ENCODE measurements around the gene KRTAP13-1. TPM values are rescaled to one million over a fixed set of nuclear protein-coding genes. Genes with fewer than 3 reads are reported as not detected.

Gene KRTAP13-1, protein sequence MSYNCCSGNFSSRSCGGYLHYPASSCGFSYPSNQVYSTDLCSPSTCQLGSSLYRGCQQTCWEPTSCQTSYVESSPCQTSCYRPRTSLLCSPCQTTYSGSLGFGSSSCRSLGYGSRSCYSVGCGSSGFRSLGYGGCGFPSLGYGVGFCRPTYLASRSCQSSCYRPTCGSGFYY
- total RNA-seq: not detected

- POLR2A ChIA-PET: no interaction called here
These were observed at the start of gene KRTAP13-1 for GRCh38 chr21:30395731-30396130. Gene KRTAP13-1 (plus strand): TSS chr21:30396031. CDS start chr21:30396087, 56 bp downstream.

DNA sequence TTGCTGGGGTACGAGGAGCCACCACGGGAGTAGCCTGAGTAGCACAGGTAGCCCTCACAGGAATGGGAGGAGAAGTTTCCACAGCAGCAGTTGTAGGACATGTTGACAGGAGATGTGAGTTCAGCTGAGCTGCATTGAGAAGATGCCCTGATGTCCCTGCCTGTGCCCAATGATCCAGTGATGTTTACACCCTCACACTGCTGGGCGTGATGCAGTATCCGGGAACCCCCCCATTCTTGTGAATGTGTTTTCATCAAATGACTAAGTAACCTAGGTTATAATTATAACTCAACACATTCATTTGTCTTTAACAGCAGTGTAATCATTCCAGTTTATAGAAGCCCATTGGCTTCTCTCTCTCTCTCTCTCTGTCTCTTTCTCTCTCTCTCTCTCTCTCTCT, 47.3 kb upstream of the KRTAP13-1 start, which contains the start of gene KRTAP23-1:
KRTAP23-1 (minus strand) TSS at position 101 of the 400 bp plus-strand sequence; CDS start at position 101, 0 bp downstream.
- ChIA-PET CTCF (no interaction called here), POLR2A (no interaction called here)

More at GRCh38 chr21:30395731-30396130, at the start of gene KRTAP13-1:
- CTCF ChIA-PET: no interaction called here

DNA sequence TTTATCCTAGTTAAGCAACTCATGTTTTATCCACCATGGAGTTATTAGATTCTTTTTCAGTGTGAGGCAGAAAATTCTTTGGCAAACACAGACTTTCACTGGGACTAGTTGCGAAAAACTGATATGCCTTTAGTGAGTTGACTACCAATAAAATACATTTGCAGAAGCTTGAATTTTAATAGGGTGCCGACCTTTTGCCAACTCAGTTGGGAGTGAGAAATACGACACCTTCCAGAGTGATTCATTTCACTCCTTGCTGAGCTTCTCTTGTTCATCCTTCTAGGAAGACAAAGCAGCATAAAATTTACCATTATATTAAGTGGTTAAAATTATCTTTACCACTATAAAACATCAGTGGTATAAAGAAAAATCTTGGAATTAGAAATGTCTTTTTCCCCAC, 46.3 kb upstream of the KRTAP13-1 start:
- CTCF ChIA-PET: no interaction called here
- POLR2A ChIA-PET: no interaction called here

DNA sequence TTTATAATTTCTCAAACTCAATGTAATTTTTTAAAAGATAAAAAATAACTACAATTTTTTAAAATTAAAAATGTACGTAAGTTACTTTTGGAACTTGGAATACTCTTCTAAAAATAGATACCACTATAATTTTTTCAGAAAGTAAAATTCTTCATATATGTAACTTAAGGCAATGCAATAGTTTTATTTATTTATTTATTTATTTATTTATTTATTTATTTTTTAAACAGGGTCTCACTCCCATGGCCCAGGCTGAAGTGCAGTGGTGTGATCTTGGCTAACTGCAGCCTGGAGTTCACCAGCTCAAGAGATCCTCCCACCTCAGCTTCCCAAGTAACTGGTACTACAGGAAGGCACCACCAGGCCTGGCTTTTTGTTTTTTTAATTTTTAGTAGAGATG, 44.3 kb upstream of the KRTAP13-1 start:
- ChIA-PET POLR2A (no interaction called here), CTCF (no interaction called here)

DNA sequence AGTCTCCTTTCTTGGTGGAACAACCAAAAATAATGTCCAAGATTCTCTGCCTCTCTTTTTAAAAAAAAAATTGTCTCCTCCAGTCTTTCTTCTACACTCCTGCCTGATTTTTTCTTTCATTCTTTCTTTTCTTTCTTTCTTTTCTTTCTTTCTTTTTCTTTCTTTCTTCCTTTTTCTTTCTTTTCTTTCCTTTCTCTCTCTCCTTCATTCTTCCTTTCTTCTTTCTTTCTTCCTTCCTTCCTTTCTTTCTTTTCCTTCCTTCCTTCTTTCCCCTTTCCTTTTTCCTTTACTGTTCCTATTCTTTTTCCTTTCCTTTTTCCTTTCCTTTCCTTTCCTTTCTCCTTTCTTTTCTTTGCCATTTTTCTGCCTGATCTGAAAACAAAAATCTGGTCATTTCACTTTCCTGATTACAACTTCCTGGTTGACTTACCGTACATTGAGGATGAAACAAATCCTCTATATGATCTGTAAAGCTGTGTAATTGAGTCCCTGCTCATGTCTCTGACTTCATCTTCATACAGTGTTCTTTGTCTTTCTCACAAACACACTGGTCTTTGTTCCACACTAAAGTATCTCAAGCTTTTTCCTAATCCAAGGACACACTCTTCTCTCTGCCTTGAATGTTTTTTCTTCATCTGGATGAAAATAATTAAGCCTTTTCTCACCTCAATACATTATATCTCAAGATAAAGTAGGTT, 41.4 kb upstream of the KRTAP13-1 start:
- ChIA-PET POLR2A (no interaction called here), CTCF (no interaction called here)

- POLR2A ChIA-PET: no interaction called here
- CTCF ChIA-PET: interaction anchor here (0.7 kb wide), 1 partner anchor 14 kb away, joined by 3 read pairs; no protein-coding TSS in a partner anchor
These were observed 39.9 kb upstream of the KRTAP13-1 start for GRCh38 chr21:30355906-30356305.

DNA sequence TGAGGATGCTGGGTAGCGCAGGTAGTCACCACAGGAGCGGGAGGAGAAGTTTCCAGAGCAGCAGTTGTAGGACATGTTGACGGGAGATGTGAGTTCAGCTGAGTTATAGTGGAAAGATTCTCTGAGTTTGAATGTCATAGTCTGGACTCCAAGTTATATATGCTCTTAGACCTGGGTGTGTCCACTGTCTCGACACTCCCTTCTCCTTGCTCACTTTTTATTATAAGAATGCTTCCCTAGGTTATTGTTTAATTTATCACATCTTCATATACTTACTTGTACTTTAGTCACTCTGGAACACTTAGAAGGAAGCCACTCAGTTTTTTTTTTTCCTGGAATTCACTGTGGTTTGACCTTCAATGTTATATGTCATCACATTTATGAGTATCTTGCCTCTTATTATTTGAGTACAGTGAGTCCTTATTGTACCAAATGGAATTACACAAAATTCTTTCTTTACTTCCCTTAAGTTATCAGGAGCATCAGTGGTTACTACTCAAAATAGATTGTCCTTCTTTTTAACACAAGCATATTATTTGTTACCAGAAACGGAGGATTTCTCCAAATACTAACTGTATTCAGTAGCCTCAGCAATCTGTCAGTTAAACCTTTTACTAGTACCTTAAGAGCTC, 23.6 kb upstream of the KRTAP13-1 start, which contains the start of gene KRTAP13-2:
KRTAP13-2 (minus strand) TSS at position 133 of the 632 bp plus-strand sequence; CDS start at position 75, 58 bp downstream.
- ChIA-PET POLR2A (no interaction called here), CTCF (no interaction called here)

GRCh38 chr21:30382201-30382600, 13.6 kb upstream of the KRTAP13-1 start:
- ChIA-PET POLR2A (no interaction called here), CTCF (no interaction called here)

- CTCF ChIA-PET: no interaction called here
- POLR2A ChIA-PET: no interaction called here
These were observed 4.3 kb upstream of the KRTAP13-1 start for GRCh38 chr21:30391492-30392025.

GRCh38 chr21:30408782-30409494, 13.1 kb downstream of the KRTAP13-1 start:
- ChIA-PET CTCF (no interaction called here), POLR2A (no interaction called here)

- POLR2A ChIA-PET: no interaction called here
- CTCF ChIA-PET: no interaction called here
These were observed 20.2 kb downstream of the KRTAP13-1 start for GRCh38 chr21:30415993-30416392.

DNA sequence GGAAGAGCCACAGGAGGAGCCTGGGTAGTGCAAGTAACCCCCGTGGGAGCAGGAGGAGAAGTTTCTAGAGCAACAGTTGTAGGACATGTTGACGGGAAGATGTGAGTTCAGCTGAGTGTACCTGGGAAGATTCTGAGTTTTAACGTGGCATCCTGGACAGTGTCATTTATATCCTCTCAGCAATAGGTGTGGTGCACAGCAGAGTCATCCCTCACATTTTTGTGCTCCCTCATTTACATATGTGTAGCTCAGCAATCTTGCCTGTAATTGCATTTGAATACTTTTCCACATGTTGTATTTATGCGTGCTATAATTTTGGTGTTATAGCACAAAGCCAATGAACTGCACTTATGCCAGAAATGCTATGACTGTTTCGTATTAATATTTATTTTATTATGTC, 30.0 kb downstream of the KRTAP13-1 start, which contains the start of gene KRTAP13-3:
KRTAP13-3 (minus strand) TSS at position 101 of the 400 bp plus-strand sequence; CDS start at position 87, 14 bp downstream.
- CTCF ChIA-PET: no interaction called here
- POLR2A ChIA-PET: no interaction called here

GRCh38 chr21:30426731-30427130, 30.9 kb downstream of the KRTAP13-1 start:
- CTCF ChIA-PET: no interaction called here
- POLR2A ChIA-PET: no interaction called here

DNA sequence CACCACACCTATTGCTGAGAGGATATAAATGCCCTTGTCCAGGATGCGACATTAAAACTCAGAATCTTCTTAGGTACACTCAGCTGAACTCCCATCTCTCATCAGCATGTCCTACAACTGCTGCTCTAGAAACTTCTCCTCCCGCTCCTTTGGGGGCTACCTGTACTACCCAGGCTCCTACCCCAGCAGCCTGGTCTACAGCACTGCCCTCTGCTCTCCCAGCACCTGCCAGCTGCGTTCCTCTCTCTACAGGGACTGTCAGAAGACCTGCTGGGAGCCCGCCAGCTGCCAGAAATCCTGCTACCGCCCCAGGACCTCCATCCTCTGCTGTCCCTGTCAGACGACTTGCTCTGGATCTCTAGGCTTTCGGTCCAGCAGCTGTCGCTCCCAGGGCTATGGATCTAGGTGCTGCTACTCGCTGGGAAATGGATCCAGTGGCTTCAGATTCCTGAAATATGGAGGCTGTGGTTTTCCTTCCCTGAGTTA, 34.4 kb downstream of the KRTAP13-1 start, which contains the start of gene KRTAP13-4:
KRTAP13-4 (plus strand) TSS at position 51 of the 486 bp plus-strand sequence; CDS start at position 107, 56 bp downstream.
- POLR2A ChIA-PET: no interaction called here
- CTCF ChIA-PET: no interaction called here

DNA sequence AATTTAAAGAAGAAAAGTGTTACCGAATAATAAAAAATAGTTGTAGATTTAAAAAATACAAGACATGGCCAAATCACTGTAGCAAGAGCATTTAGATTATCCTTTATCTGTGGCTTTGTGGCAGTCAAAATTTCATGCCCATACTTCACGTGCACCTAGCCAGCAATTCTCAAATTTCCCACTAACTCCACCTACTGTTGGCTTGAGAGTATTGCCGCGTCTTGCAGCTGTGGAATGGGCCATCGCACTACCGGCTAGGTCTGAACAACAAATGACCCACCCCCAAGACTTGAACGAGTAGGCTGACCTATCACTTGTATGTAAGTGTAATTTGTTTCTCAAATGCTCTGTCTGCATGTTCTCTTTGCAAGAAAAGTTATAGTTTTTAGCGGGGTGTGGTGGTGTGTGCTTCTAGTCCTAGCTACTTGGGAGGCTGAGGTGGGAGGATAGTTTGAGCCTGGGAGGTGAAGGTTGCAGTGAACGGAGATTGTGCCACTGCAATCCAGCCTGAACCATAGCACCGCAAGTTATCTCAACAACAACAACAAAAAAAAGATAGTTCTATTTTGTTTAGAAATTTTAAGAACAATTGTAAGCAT, 38.3 kb downstream of the KRTAP13-1 start:
- ChIA-PET POLR2A (no interaction called here), CTCF (no interaction called here)

- CTCF ChIA-PET: no interaction called here
- POLR2A ChIA-PET: no interaction called here
These were observed 41.3 kb downstream of the KRTAP13-1 start for GRCh38 chr21:30437010-30437565.

- POLR2A ChIA-PET: no interaction called here
These were observed 44.1 kb downstream of the KRTAP13-1 start, which contains the start of gene KRTAP15-1 for GRCh38 chr21:30439975-30440374. Gene KRTAP15-1 (plus strand): TSS chr21:30440275. CDS start chr21:30440328, 53 bp downstream.

GRCh38 chr21:30443226-30443625, 47.4 kb downstream of the KRTAP13-1 start:
- CTCF ChIA-PET: no interaction called here

More at GRCh38 chr21:30439975-30440374, 44.1 kb downstream of the KRTAP13-1 start, which contains the start of gene KRTAP15-1:
- CTCF ChIA-PET: no interaction called here

DNA sequence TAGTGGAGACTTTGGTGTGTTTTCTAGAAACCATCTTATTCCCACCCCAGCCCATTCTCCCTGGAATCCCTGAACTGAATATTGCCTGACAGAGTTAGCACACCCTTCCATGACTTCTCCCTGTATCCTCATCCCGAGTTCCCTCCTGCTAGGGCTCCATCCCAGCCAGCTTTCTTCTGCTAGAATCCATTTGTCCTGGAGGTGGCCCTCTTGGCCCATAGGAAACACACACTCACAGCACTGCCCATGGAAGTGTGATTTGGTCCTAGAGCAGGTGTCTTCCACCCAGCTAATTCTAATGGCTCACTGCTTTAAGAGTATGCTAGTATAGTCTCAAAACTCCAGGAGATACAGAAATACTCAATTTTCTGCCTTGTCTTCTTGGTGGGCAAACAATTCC, 48.4 kb downstream of the KRTAP13-1 start:
- POLR2A ChIA-PET: no interaction called here
- CTCF ChIA-PET: no interaction called here

More at GRCh38 chr21:30443226-30443625, 47.4 kb downstream of the KRTAP13-1 start:
- POLR2A ChIA-PET: interaction anchor here (0.6 kb wide), 1 partner anchor 106 kb away, joined by 3 read pairs; the partner anchor contains the start of gene KRTAP27-1

Measured in activated CD8-positive, alpha-beta memory T cell treated with anti-CD3 and anti-CD28 coated beads for 36 hours (primary cell).